ENCODE measurements around the gene RASD1. TPM values are rescaled to one million over a fixed set of nuclear protein-coding genes. Genes with fewer than 3 reads are reported as not detected.
A peak's percentile ranks its signal among the peaks of the same experiment; 100 is the strongest.

RASD1 gene
- total and polyA plus RNA-seq, 2 experiments from 2014 or later, result 3.6 to 3.7 TPM

DNA sequence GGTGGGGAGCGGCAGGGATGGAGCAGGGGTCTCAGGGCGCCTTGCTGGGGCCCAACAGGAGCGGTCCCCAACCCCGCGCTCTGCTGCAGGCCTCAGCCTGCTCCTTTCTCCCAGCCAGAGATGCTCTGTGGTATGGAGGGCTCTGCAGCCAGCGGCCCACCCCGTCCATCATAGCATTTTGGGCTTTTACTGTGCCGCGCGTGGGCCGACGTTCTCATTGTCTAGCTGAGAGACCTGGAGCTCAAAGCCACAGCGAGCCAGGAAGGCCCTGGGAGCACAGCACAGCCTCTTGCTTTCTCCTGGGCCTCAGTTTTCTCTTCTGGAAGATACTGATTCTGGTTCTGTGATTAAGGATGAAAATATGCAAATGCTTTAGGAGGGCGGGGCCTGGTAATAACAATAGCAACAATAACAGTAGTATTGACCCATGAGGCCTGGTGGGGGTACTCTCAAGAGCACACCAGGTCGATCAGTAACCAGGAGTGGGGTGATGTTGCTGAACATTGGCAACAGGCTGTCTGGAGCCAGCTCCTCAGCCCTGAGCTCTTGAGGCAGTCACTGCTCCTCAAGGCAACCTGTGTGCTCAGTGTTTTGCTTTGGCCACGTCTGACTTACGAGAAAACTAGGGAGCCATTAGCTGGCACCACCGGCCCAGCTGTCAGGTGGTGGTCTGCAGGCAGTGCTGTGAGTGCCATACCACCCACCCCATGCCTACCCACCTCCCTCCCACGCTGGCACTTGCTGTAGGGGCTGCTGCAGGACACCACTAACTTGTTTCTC is 1.1 kb upstream of the RASD1 start:
- Mint-ChIP-seq H3K9me3 (no peaks in the 10 kb centered on the region; the same call in 2 of the 3 replicates), H3K27me3 (ENCODE audit: insufficient read depth, low read depth, poor library complexity) (peaks cover 35% of the 10 kb centered on the region), H3K4me3 (peak overlapping the region; percentile 51), H3K27ac (no peak overlapping the region), H3K4me1 (peaks cover 29% of the 10 kb centered on the region), H3K36me3 (ENCODE audit: low read depth) (peaks cover 5% of the 10 kb centered on the region; the same call in 2 of the 3 replicates)
- peak overlapping the region; percentile 74 for H3K4me2 ChIP-seq
- no peaks in the 10 kb centered on the region for H3K36me3 ChIP-seq (ENCODE audit: insufficient read depth)
- peak overlapping the region; percentile 91 for H3K4me3 ChIP-seq
- no peaks in the 10 kb centered on the region for H3K79me2 ChIP-seq (replicated peaks; ENCODE audit: insufficient read depth)
- ATAC-seq, result no peak
- H4K20me1 ChIP-seq (replicated peaks; ENCODE audit: insufficient read depth), result peaks cover 13% of the 10 kb centered on the region; the same call in 1 of the 2 replicates
- peaks cover 25% of the 10 kb centered on the region for H3K27me3 ChIP-seq (ENCODE audit: insufficient read depth)
- no peak for DNase-seq (ENCODE audit: low spot score)
- H3K4me1 ChIP-seq (ENCODE audit: insufficient read depth), result peaks cover 29% of the 10 kb centered on the region
- H2AFZ ChIP-seq, result peak overlapping the region; percentile 96
- H3K27ac ChIP-seq (ENCODE audit: low read depth), result no peak overlapping the region
- H3F3A ChIP-seq (replicated peaks; ENCODE audit: low read depth), result peaks cover 3% of the 10 kb centered on the region
- TF ChIP-seq EZH2phosphoT487 (IDR thresholded peaks at IDR 0.05; ENCODE audit: unreplicated experiment) (no peak), POLR2AphosphoS5 (IDR thresholded peaks at IDR 0.05; ENCODE audit: low read depth) (no peak), CREB1 (CRISPR knock-in tag; IDR thresholded peaks at IDR 0.05; ENCODE audit: low read depth) (no peak), STAT1 (IDR thresholded peaks at IDR 0.05; ENCODE audit: unreplicated experiment) (no peak)
- TF ChIP-seq, protein P1, sequence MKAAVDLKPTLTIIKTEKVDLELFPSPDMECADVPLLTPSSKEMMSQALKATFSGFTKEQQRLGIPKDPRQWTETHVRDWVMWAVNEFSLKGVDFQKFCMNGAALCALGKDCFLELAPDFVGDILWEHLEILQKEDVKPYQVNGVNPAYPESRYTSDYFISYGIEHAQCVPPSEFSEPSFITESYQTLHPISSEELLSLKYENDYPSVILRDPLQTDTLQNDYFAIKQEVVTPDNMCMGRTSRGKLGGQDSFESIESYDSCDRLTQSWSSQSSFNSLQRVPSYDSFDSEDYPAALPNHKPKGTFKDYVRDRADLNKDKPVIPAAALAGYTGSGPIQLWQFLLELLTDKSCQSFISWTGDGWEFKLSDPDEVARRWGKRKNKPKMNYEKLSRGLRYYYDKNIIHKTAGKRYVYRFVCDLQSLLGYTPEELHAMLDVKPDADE (IDR thresholded peaks at IDR 0.05), result no peak
- TF ChIP-seq, protein P2, sequence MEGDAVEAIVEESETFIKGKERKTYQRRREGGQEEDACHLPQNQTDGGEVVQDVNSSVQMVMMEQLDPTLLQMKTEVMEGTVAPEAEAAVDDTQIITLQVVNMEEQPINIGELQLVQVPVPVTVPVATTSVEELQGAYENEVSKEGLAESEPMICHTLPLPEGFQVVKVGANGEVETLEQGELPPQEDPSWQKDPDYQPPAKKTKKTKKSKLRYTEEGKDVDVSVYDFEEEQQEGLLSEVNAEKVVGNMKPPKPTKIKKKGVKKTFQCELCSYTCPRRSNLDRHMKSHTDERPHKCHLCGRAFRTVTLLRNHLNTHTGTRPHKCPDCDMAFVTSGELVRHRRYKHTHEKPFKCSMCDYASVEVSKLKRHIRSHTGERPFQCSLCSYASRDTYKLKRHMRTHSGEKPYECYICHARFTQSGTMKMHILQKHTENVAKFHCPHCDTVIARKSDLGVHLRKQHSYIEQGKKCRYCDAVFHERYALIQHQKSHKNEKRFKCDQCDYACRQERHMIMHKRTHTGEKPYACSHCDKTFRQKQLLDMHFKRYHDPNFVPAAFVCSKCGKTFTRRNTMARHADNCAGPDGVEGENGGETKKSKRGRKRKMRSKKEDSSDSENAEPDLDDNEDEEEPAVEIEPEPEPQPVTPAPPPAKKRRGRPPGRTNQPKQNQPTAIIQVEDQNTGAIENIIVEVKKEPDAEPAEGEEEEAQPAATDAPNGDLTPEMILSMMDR (conservative IDR thresholded peaks at IDR 0.05; ENCODE audit: low read depth in 2 of 2), result no peak
- TF ChIP-seq, protein P3, sequence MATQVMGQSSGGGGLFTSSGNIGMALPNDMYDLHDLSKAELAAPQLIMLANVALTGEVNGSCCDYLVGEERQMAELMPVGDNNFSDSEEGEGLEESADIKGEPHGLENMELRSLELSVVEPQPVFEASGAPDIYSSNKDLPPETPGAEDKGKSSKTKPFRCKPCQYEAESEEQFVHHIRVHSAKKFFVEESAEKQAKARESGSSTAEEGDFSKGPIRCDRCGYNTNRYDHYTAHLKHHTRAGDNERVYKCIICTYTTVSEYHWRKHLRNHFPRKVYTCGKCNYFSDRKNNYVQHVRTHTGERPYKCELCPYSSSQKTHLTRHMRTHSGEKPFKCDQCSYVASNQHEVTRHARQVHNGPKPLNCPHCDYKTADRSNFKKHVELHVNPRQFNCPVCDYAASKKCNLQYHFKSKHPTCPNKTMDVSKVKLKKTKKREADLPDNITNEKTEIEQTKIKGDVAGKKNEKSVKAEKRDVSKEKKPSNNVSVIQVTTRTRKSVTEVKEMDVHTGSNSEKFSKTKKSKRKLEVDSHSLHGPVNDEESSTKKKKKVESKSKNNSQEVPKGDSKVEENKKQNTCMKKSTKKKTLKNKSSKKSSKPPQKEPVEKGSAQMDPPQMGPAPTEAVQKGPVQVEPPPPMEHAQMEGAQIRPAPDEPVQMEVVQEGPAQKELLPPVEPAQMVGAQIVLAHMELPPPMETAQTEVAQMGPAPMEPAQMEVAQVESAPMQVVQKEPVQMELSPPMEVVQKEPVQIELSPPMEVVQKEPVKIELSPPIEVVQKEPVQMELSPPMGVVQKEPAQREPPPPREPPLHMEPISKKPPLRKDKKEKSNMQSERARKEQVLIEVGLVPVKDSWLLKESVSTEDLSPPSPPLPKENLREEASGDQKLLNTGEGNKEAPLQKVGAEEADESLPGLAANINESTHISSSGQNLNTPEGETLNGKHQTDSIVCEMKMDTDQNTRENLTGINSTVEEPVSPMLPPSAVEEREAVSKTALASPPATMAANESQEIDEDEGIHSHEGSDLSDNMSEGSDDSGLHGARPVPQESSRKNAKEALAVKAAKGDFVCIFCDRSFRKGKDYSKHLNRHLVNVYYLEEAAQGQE (IDR thresholded peaks at IDR 0.05; ENCODE audit: unreplicated experiment), result no peak
- H3K9me2 ChIP-seq (ENCODE audit: insufficient read depth), result no peaks in the 10 kb centered on the region
